Chondrocyte (in vitro differentiated cells): ENCODE results near the gene SPTB. TPM values are rescaled to one million over a fixed set of nuclear protein-coding genes. Genes with fewer than 3 reads are reported as not detected.

Experiments used
- DNase-seq: peaks from one replicate; pipeline ENCODE4 v3.0.0; 2021; ENCODE audit warnings: mixed read lengths, low spot score
- H3K27ac Mint-ChIP-seq: one replicate; pipeline ENCODE4 v1.8.0; 2021; ENCODE audit warnings: mild to moderate bottlenecking, moderate library complexity, mixed read lengths; ENCODE audit not compliant: unreplicated experiment
- H3K27me3 Mint-ChIP-seq: 2 replicates; pipeline ENCODE4 v1.8.0; 2021; ENCODE audit warnings: low read depth, mixed read lengths
- H3K36me3 Mint-ChIP-seq: 2 replicates; pipeline ENCODE4 v1.8.0; 2021; ENCODE audit warnings: low read depth, mixed read lengths
- H3K4me1 Mint-ChIP-seq: 2 replicates; pipeline ENCODE4 v1.8.0; 2021; ENCODE audit warnings: low read depth, mild to moderate bottlenecking, mixed read lengths
- H3K4me3 Mint-ChIP-seq: one replicate; pipeline ENCODE4 v1.8.0; 2021; ENCODE audit warnings: mild to moderate bottlenecking, moderate library complexity, mixed read lengths; ENCODE audit not compliant: unreplicated experiment
- H3K9me3 Mint-ChIP-seq: 2 replicates; pipeline ENCODE4 v1.8.0; 2021; ENCODE audit warnings: low read depth, mixed read lengths
- total RNA-seq: library from RNA; stranded (reverse); gene quantifications from 3 replicates; pipeline ENCODE4 v1.2.1, GENCODE V29; 2021
- TF ChIP-seq, protein P1 (sequence below): fragments of 200-600 bp; sonication (generic); IDR thresholded peaks from 2 replicates; pipeline ENCODE4 v1.5.0; 2021; ENCODE audit warnings: antibody characterized with exemption, mild to moderate bottlenecking, moderate library complexity

The SPTB gene
- total RNA-seq, 1 donor from 2014 or later, result 7.2 TPM

DNA sequence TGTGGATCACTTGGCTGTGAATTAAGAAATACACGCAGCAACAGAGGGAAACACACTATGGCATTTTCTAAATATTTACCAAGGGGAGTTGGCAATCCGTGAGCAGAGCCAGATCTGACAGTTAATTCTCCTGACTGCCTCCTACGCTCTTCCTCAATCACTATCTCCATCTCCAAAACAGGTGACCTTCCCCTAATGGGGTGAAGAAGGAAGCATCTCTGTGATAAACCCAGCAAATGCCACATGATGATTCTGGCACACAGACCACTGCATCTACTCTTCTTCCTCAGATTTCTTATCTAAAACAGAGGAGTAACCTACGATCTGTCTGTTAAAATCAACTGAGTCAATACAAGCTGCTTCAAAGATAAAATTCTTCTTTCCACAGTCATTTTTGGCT lies 4.4 kb downstream of the SPTB start:
- Mint-ChIP-seq H3K27ac (no peak overlapping the region), H3K27me3 (peaks cover 24% of the 10 kb centered on the region)

DNA sequence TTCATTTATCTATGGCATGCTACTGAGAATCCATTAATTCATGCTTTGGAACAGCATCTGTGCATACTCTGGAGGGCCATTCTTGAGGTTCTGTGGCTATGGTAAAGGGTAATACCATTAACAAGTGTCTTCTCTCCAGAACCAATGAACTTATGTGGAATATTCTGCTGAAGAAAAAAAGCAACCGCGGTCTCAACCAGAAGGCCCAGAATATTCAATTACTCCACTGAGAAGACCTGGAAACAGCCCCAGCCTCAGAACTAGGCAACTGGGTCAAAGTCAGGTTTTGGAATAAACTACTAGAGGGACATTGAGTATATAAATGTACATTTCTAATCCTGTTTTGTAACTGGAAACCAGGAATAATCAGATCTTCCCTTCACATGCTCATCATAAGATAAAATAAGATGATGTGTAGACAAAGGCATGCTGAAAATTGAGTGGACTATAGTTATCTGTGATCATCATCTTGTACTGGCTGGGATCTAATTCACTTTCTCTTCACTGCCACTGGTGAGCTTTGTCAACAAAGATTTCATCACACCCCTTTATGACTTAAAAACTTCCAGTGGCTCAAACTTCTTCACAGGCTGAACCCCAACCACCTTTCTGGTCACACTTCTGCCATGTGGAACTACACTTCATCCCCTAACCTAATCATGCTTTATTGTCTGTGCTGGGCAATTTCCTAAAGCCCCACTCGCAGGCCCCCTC lies 6.0 kb downstream of the SPTB start:
- no peak overlapping the region for H3K4me3 Mint-ChIP-seq
- no peaks in the 10 kb centered on the region for H3K9me3 Mint-ChIP-seq
- TF ChIP-seq, protein P1, sequence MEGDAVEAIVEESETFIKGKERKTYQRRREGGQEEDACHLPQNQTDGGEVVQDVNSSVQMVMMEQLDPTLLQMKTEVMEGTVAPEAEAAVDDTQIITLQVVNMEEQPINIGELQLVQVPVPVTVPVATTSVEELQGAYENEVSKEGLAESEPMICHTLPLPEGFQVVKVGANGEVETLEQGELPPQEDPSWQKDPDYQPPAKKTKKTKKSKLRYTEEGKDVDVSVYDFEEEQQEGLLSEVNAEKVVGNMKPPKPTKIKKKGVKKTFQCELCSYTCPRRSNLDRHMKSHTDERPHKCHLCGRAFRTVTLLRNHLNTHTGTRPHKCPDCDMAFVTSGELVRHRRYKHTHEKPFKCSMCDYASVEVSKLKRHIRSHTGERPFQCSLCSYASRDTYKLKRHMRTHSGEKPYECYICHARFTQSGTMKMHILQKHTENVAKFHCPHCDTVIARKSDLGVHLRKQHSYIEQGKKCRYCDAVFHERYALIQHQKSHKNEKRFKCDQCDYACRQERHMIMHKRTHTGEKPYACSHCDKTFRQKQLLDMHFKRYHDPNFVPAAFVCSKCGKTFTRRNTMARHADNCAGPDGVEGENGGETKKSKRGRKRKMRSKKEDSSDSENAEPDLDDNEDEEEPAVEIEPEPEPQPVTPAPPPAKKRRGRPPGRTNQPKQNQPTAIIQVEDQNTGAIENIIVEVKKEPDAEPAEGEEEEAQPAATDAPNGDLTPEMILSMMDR, result no peak
- no peak overlapping the region for H3K27ac Mint-ChIP-seq
- DNase-seq, result no peak
- H3K27me3 Mint-ChIP-seq, result peaks cover 30% of the 10 kb centered on the region
- peaks cover 3% of the 10 kb centered on the region for H3K36me3 Mint-ChIP-seq
- no peaks in the 10 kb centered on the region for H3K4me1 Mint-ChIP-seq

More for the DNA sequence above, 4.4 kb downstream of the SPTB start:
- peaks cover 3% of the 10 kb centered on the region for H3K36me3 Mint-ChIP-seq
- peaks cover 4% of the 10 kb centered on the region for H3K4me1 Mint-ChIP-seq
- no peak for DNase-seq
- TF ChIP-seq, protein P1, result no peak
- H3K4me3 Mint-ChIP-seq, result no peak overlapping the region
- no peaks in the 10 kb centered on the region for H3K9me3 Mint-ChIP-seq

DNA sequence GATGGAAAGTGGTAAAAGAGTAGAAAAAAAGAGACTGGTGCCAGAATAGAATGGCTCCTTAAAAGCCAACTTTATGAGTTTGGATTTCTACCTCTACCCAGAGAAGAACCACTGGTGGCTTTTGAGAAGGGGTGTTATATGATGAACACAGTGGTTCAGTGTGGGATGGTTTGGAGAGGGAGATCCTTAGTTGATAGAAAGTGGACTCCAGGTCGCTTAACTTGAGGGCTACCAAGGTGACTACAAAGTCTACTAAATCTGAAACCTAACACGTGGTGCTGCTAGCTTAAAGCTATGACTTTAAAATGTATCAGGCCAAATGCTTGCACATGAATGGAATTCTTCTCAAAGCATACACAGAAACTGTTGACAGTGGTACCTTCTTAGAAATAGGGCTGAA lies 8.4 kb downstream of the SPTB start:
- H3K4me3 Mint-ChIP-seq, result no peak overlapping the region
- H3K36me3 Mint-ChIP-seq, result peaks cover 3% of the 10 kb centered on the region
- no peak overlapping the region for H3K27ac Mint-ChIP-seq
- DNase-seq, result no peak
- H3K9me3 Mint-ChIP-seq, result no peaks in the 10 kb centered on the region
- peaks cover 32% of the 10 kb centered on the region for H3K27me3 Mint-ChIP-seq
- TF ChIP-seq, protein P1, result no peak
- no peaks in the 10 kb centered on the region for H3K4me1 Mint-ChIP-seq

DNA sequence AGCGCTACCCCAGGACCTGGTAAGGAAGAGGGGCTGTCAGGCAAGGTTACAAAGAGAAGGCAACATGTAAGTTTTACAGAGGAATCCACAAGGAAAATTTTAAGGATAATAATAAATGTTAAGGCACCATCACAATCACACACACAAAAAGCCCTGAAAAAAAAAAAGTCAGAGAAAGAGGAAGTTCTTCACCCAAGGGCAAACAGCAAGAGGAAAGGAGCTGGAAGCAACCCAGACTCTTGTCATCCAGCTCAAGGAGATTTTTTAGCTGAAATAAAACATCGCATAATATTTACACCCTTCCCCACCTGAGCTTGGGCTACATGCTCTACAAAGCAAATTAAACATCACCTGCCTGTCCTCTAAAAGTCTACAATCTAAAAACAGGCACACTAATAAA lies 9.5 kb downstream of the SPTB start:
- Mint-ChIP-seq H3K4me3 (no peak overlapping the region), H3K27ac (no peak overlapping the region), H3K9me3 (no peaks in the 10 kb centered on the region), H3K27me3 (peaks cover 36% of the 10 kb centered on the region), H3K36me3 (peaks cover 5% of the 10 kb centered on the region), H3K4me1 (no peaks in the 10 kb centered on the region)
- TF ChIP-seq, protein P1, result no peak
- DNase-seq, result no peak

DNA sequence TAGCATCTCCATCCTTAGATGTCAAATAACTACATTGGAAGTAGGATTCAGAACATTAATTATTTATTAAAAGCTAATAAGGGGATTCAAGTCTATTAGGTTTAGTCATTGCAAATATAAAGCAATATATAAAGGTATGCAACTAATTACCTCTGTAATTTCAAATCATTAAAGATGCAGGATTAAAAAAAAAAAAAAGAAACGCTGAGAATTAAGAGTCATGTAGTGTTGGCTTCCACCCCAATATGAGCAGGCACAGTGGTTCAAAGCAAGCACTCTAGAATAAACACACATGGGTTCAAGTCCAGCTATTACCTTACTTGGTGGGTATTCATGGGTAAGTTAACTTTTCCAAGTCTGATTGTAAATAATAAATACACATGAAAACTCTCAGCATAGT lies 10.9 kb downstream of the SPTB start:
- H3K4me3 Mint-ChIP-seq, result no peak overlapping the region
- no peak for DNase-seq
- TF ChIP-seq, protein P1, result no peak
- no peaks in the 10 kb centered on the region for H3K4me1 Mint-ChIP-seq
- no peak overlapping the region for H3K27ac Mint-ChIP-seq
- H3K36me3 Mint-ChIP-seq, result peaks cover 5% of the 10 kb centered on the region
- H3K9me3 Mint-ChIP-seq, result no peaks in the 10 kb centered on the region
- peaks cover 42% of the 10 kb centered on the region for H3K27me3 Mint-ChIP-seq
